ENCODE data around the gene GSG1.
A peak's percentile ranks its signal among the peaks of the same experiment; 100 is the strongest.

Gene GSG1

DNA sequence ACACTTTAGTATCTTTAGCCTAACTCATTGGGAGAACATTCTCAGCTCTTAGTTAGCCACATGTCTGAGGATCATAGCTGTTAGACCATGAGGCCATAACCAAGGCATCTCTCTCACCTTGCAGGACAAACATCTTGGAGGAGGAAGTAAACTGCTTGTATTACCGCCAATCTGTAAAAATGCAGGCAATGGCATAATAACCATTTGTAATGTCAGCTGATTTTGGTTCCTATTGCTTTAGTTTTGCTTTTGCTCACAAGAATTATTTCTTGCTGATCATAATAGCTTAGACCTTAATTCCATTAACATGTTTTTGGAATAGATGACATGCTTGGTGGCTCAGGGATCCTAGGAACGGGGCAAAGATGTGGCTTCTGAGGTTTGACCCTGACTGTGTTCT, 16.4 kb upstream of the GSG1 start:
- DNase-seq (ENCODE audit: low read depth): no peak

DNA sequence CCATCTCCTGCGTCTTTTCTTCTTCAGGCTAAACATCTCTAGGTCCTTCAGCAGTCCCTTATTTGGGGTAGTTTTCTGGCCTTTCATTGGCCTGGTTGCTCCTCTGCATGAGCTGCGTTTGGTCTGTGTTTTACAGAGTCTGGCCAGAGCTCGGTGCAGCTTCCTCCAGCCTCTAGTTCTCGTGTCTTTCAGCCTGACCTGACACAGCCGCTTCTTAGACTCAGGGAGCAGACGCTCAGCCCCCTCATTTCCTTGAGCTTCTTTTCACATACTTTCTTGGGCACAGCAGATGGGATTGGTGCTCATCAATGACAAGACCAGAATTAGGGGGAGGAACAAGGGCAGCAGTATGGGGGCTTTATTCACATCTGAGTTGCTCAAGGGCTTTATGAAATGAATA, 13.6 kb upstream of the GSG1 start:
- DNase-seq (ENCODE audit: low read depth): no peak

DNA sequence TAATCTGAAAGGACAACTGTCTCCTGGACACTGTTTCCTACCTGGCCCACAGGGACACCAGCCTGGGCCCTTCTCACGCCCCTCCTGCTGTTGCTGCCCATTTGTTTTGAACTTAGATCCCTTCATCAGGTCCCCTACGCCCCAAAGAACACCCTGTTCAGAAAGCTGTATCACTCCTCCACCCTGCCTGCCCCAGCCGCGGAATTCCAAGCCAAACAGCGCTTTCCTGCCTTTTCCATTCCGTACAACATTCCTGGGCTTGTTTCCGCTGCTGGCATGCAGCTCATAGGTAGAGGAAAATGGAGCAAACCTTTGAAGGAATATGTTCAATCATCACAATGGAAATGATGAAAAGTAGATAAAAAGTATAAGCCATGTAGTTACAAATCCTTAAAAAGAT, 12.8 kb upstream of the GSG1 start:
- no peak for DNase-seq (ENCODE audit: low read depth)

DNA sequence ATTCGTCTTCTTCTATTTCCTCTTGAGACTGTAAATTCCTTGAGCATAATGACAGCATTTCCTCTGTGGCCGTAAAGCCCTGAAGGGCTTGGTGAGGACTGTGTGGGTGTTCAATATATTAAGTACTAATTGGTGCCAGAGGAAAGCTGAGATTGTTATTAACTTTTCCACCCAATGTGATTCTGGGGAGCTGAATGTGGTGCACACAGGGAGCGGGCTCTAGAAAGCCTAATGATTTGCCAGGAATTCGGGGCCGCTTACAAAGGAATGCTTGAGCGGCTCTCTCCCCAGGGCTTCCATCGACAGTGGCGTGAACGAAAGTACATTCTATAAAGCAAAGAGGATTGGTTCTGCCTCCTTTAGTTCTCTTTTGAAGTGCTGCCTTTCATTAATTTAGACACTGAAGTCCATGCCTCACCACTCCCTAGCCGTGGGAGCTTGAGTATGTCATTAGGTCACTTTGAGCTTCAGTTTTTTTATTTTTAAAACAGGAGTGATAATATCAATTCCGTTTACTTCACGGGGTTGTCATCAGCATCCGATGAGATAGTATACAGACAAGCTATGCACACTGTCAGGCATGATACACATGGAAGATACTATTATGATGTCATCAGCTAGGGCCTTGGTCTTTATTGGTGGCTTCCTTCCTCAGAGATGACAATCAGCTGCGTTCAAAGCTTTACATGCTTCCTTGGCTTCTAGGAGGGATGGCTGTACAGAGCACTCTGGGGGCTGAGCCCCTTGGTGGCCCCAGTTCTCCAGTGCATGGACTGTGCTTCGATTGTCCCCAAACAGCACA, 11.0 kb upstream of the GSG1 start:
- no peak for DNase-seq (ENCODE audit: low read depth)

DNA sequence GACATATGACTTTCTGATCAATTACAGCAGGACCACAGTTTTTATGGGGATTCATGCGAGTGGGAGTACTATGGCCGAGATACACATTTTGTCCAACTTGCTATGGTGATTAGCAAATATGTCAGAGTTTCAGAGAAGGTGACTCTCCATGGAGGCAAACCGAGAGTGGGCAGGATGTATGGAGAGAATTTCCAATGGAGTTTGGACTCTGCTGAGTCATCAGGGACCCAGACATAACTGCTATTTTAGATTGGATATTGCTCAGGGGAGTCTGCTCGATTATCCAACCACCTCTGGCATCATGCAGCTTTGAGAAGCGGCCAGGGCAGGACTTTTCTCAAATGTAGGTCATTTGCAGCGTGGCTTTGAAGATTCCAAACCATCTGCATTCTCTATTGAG, 9.5 kb upstream of the GSG1 start:
- no peak for DNase-seq (ENCODE audit: low read depth)

DNA sequence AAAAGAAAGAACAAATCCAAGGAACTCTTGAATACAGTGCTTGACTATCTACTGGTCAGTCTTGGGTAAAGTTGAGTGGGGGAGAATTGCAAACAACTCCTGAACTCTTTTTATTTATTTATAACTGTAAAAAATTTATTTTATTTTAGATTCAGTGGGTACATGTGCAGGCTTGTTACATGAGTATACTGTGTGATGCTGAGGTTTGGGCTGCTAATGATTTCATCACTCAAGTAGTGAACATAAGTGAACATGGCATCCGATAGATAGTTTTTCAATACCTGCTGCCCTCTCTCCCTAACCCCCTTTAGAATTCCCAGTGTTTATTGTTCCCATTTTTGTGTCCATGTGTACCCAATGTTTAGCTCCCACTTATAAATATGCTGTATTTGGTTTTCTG, 3.2 kb upstream of the GSG1 start:
- no peak for DNase-seq (ENCODE audit: low read depth)

DNA sequence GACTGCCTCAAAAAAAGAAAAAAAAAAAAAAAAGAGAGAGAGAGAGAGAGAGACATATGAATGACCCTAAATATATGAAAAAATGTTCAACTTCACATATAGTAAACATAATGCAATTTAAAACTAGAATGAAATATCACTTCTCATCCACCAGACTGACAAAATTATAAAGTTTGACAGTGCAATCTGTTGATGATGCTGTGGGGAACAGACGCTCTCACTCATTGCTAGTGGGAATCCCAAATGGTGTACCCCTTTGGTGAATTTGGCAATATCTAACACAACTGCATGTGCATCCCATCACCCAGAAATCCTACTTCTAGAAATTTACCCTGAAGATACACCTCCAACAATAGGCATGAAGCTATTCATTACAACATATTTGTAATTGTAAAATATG, 2.3 kb upstream of the GSG1 start:
- DNase-seq (ENCODE audit: low read depth): no peak

DNA sequence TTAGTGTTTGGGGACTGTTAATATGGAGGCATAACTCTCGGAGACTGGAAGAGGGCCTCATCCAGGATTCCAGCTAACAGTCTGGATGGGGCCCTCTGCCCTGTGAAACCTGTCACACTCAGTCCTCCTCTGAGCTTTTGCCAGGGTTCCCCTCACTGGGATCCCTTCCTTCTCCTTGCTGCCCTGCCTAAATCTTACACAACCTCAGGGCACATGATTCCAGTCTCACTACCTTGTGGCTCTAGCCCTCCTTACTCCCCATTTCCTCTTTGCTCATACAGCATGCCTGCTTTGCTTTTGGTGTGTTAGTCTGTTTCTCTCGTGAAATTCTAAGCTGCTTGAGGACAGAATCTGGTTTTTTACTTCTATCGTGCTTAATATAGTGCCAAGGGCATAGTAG, 942 bp upstream of the GSG1 start:
- DNase-seq (ENCODE audit: low read depth): no peak

DNA sequence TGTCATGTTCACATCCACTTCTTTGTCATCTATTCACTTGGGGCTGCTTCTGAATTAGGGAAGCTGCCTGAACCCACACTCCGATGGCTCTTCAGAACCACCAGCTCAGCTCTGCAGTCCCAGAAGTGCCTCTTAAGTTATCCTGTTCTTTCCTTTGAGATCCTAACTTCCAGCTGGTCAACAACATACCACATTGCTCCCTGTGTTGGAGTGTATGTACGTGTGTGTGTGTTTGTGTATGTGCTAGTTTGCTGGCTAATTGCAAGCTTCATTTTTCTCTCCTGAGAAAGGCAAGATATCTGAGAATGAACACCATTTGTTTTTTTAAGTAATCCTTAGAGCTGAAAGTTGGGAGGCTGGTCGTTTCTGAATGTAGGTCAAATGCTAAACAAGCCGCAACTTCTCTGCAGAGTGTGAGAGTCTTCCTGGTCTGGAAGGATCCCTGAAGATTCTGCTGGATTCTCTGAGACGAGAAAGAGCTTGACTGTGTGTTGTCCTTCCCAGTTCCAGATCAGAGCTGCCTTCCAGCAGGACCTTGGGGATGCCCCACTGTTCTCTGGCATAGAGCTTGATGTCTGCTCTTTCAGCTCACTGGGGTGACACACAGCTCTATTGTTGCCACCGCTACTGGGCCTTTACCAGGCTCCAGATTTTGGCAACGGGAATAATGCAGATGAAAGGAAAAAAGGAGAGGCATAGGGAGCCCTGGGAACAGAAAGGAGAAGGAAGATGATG, 839 bp downstream of the GSG1 start:
- no peak for DNase-seq (ENCODE audit: low read depth)

DNA sequence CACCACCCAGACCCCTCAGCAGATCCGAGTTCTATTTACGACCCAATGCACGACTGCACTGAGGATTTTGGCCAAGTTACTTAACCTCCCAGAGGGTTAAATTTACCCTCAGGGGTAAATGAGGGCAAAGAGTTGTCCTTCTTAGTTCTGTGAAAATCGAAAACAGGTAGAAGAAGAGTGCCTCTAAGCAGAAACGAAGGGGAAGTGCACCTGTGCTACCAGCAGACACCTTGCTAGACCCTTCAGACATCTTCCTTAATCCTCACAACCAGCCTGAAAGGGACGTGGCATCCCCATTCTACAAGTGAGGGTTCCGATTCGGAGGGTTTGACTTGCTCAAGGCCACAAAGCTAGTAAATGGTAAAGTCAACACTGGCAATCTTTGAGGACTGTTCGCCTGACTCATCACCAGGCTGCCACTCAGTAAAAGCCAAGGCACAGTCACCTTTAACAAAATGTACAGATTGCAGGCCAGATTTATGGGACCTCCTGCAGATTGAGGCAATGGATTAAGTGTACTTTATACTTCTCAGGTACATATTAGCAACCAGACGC, 1.6 kb downstream of the GSG1 start:
- no peak for DNase-seq (ENCODE audit: low read depth)

DNA sequence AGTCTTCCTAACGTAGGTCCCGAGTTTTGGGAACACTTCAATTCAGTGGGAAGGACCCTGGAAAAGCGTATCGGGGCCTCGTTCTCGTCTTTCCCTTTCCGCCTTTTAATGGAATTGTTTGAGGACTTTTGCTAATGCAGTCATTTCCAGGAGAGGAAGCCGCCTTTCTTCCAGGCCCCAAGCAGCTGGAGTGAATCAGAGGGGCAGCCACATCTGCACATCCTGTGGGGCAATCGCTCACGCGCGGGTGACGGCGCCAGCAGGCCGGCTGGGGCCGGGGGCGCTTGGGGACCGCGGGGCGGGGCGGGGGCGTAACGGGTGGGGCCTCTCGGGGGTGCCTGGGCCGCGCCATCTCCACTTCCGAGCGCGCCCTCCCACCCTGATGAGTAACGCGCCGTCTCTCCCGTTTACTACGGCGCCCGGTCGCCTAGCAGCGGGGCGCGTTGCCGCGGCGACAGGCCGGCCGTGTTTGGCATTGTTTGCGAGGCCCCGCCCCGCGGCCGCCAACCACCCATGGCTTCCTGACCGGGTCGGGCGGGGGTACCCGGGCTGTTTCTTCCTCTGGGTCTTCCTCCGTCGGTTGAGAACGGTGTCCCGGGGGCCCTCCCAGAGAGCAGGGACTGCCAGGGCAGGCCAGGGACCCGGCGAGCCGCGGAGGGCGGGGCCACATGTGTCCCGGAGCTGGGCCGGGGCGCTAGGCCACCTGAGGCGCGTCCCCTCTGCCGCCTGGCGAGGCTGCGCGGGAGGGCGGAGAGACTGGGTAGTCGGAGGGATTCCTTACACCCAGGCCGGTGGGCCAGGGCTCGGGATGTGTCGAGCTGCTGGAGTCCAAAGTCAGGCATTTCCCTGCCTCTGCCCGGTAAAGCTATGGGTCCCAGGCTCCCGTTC, 2.3 kb downstream of the GSG1 start:
- DNase-seq (ENCODE audit: low read depth): peak; percentile 90

DNA sequence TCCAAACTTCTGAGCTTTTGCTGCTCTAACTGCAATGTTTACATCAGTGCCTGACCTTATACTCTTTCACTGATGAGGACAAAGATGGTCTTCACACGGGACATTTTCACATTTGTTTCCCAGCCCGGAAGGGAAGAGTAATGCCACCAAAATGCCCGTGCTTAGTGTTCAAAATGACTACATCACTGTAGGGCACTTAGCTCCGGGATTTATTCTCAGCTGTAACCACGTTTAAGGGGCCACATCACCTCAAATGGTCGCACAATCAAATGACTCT, 2.9 kb downstream of the GSG1 start:
- no peak for DNase-seq (ENCODE audit: low read depth)

DNA sequence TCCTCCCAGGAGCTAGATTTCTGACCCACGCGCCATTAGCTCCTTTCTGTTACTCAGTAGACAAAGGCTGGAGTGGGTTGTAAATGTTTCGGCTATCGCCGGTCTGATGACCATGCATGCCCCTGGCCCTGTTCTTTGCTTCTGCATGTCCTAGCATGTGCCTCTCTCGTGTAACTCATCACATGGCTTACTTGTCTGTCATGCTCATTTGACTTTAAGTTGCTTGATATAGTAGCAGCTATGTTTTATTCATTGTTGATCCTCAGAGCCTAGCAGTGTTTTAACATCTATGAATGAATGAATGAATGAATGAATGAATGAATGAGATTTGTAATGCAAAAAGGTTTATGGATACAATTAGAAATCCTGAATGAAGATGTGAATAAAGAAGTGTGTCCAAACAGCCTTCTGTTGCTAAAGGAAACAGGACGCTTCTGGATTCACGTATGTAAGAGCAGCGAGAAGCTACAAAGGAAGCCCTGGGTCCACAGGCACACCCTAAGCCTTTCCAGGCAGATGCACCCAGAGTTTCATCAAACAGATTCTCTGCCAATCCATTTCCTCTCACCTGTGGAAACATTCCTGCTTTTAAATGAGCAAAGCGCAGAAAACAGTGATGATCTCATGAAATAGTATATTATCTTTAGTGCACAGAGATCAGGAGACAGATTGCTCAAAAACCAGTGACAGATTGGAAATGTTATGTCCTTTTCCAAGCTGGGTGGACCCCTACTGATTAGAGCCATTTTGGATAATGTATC, 3.4 kb downstream of the GSG1 start:
- no peak for DNase-seq (ENCODE audit: low read depth)

DNA sequence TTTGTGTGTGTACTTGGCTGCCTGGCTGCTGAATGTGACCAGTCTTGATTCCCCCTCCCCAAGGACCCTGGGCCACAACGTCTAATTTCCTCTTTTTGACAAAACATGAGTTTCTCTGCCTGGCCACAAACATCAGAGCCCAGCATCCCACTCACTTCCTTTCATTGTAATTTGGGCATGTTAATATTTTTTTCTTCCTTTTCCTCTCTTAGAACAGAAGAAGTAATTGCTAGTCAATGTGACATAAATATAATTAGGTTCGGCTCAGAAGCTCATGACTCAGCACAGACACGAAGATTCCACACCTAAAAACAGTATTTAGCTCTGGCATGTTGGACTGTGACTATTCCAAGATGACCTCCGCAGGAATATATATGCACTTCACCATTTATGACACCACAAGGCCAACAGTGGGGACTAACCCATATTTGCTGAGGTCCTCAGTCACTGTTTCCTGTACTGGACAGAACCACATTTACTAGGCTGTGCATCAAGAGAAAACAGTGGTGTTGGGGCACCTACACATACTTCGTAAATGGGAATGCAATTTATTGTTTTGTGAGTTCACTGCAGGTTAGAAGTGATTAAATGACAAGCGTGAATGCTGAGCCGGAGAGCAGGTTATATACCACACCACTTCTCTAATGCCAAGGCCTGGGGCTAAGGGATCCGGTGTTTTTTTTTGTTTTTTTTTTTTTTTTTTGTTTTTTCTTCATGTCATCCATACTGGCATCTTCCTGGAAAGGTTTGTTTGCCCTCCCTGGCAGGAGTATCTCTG, 4.2 kb downstream of the GSG1 start:
- DNase-seq (ENCODE audit: low read depth): no peak

DNA sequence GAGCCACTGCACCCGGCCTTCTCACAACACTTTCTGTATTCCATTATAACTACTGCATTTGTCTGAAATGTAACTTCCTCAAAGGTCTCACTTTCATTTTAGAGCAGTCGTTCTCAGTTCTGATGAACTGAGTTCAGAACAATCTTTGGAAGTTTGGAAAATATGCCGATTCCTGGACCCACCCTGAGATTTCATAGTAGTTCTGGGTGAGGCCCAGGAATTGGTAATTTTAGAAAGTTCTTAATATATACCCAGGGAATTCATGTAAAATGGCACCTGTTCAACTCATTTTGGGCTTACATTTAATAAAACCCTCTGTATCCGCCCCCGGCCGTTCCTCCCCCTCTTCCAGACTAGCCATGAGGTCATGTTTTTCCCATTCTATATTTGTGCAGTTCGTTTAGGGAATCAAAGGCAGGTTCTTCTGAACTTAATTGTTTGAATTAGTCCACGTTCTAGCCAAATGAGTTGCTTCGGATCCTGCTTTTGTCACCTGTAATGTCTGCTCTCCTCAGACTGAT, 5.9 kb downstream of the GSG1 start:
- DNase-seq (ENCODE audit: low read depth): no peak

DNA sequence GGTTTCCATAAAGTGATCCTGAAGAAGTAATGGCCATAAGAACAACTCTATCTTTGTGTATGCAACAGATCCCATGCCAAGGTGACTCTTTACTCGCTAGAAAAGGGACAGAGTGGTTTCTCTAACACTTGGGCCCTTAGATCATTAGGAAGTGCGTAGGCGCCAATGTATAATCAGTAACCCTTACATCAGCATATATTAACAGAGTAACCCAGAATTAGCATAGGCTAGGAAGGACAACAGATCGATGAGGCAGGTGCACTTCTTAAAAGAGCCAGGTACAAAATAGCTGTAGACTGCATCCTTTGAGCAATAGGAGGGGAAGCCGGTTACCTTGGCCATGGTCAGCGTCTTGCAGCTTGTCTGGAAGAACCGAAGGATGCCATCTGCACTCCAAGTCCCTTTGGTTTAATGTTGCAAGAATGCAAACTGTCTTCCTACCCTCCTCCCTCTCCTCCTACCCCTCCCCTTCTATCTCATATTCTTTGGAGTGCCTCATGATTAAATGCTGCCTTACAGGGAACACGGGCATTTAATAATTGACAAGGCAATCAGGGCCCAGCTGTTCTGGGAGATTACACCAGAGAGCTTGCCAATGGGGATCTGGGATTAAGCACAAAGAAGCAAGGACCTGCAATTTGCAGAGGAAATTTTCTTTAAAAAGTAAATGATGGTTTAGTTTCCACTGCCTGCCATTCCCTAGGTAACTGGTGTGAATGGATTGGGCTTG, 8.0 kb downstream of the GSG1 start:
- no peak for DNase-seq (ENCODE audit: low read depth)

DNA sequence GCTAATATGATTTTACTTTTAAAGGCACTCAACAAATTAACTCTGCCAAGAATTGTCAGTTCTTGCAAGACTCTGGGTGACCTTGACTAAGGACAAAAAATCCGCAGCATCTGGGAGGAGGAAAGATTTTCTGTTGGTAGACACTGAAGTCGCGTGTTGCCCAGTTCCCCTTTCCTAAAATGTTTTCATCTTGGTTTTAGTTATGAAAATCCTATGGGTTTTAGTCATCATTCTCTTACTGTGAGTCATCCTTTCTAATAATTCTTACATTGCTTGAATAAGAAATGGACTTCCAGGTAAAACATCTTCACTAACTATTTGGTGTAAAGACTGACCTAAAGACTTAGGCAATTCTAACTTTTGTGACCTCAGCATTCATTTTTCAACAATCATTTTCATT, 9.1 kb downstream of the GSG1 start:
- no peak for DNase-seq (ENCODE audit: low read depth)

DNA sequence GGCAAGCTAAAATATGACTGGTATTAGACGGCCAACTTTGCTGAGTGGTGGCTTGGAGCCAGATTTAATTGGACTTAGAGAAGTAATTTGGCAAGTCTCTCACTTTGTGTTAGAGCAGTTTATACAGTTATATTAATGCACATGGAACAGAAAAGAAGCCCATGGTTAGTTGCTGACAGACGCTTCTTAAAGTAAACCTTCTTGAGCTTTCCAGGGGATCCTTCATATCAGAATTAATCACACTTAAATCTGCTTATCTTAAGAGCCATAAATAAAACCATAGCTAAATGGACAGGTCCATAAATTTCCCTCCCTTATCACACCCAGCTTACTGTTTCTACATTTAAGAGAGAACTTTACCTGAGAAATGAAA, 9.6 kb downstream of the GSG1 start:
- no peak for DNase-seq (ENCODE audit: low read depth)

DNA sequence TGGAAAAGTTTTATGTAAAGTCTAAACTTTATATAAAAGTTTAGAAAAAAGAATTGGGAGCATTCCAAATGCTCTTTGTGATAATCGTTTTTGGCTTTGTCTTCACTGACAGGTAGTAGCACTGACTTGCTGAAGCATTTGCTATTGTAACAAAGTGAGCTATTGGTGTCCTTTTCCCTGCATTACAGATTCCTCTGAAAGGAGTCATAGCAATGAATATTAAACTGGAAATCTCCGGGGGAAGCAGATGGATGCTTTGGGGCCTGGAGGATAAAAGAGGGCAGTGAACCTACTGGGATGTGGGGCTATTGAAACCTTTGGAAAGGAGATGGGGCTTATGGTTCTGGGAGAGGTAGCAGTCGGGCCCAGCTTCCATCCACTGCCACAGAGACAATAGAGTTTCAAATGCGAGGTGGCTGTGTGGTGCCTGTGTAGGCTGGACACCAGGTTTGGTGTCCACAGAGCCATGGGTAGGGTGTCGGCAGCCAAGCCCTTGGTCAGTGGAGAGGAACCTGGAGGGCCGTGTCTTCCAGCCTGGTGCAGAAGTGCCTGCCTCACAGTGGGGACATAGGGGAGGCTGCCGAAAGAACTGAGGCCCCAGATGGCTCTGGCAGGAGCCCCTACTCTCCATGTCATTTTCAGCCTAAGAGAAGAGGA, 10.1 kb downstream of the GSG1 start:
- DNase-seq (ENCODE audit: low read depth): no peak

DNA sequence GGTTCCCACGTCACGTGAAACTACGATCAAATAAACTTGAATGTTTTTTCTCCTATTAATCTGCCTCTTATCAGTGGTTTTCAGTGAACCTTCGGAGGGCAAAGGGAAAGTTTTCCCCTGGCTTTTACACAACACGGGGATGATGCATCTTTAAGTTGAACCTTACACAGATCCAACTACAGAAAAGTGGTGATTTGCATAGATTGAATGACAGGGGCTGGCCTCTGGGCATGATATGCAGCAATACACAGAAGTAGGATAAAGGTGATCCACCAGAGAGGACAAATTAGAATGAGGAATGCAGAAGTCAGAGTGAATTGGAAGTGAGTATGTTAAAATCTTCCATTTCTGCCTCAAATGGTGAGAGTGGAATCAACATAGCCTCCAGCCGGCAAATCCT, 11.6 kb downstream of the GSG1 start:
- no peak for DNase-seq (ENCODE audit: low read depth)

Data from fibroblast of the conjunctiva (primary cell).